GM12891 (cell line): Measurements from ENCODE around the gene COL1A2.

Experiments
- POLR2A ChIP-seq: IDR thresholded peaks from 2 replicates; pipeline ENCODE4 v1.6.1; 2011; ENCODE audit warnings: low read depth, low read length, control low read depth
- POLR2AphosphoS5 ChIP-seq: IDR thresholded peaks from 2 replicates; pipeline ENCODE4 v1.6.1; 2011; ENCODE audit warnings: low read depth, low read length, control low read depth
- TAF1 ChIP-seq: IDR thresholded peaks from 2 replicates; pipeline ENCODE4 v1.6.1; 2011; ENCODE audit warnings: low read depth, low read length, control low read depth

- TF ChIP-seq POLR2AphosphoS5: no peak
- TF ChIP-seq TAF1: no peak
- no peak for TF ChIP-seq POLR2A
These were observed 28.5 kb upstream of the COL1A2 start for GRCh38 chr7:94366163-94366562.
